ENCODE measurements around the gene THUMPD2. TPM values are rescaled to one million over a fixed set of nuclear protein-coding genes. Genes with fewer than 3 reads are reported as not detected.

THUMPD2 gene
- total RNA-seq, 1 experiment from 2014 or later: 17.4 TPM

DNA sequence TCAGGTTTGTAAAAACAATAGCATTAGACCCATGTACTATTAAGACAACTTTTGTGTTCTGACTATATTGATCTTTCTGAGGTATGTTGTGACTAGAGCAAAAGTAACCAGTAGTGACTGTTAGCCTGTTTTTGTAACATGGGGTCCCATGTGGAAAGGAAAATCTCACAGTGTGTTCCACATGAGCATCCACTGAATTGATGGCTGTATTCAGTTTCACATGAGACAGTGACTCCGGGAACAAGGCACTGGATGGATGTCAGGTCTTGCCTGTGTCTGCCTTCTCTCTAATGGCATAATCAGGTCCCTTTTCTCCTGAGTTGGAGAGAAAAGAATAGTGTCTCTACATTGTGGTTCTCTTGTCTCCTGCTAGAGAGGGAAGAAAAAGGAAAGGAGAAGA lies 85.8 kb downstream of the THUMPD2 start:
- DNase-seq (ENCODE audit: low spot score): peak; percentile 70
- in situ Hi-C loops (cut with HindIII; ENCODE audit: low sequenced_read_pairs): no loop called here

DNA sequence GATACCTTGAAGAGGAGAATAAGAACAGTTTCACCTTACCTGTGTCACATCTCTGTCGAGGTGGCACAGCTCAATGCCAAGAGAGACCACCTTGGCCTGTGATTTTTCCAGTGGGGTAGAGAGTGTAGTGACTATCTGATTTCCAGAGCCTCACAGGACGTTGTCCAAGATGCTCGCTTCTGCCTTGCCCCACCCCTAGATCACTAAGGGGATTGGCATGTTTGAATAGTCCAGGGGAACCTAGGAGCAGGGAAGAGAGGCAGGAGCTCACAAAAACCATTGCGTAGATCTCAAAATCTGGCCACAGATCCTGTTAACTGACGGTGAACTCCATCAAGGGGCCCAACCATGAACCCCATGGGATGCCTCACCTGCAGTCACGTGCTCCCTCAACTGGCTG lies 89.2 kb downstream of the THUMPD2 start:
- no peak for DNase-seq (ENCODE audit: low spot score)
- in situ Hi-C loops (cut with HindIII; ENCODE audit: low sequenced_read_pairs): no loop called here

DNA sequence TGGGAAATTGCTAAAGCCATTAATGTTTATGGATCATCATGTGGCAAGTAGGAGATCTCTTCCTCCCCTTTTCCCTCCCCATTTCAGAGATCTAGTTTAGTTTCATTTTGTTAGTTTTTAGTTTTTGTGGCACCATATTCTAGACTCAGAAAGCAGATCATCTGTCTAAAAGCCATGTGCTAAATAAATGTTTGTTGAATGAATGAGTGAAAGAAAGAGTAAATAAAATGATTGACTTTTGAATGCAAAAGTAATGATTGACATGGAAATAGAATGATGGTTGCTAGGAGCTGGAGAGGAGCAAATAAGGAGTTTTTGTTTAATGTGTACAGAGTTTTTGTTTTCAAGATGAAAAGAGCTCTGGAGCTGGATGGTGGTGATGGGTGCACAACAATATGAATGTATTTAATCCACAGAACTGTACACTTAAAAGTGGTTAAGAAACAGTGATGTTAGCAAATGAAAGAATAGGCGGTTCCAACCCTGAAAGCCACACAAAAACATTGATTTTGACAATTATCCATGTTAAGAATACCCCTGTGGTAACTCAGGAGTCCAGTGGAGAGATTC lies 89.7 kb downstream of the THUMPD2 start:
- DNase-seq (ENCODE audit: low spot score): no peak
- in situ Hi-C loops (cut with HindIII; ENCODE audit: low sequenced_read_pairs): no loop called here

DNA sequence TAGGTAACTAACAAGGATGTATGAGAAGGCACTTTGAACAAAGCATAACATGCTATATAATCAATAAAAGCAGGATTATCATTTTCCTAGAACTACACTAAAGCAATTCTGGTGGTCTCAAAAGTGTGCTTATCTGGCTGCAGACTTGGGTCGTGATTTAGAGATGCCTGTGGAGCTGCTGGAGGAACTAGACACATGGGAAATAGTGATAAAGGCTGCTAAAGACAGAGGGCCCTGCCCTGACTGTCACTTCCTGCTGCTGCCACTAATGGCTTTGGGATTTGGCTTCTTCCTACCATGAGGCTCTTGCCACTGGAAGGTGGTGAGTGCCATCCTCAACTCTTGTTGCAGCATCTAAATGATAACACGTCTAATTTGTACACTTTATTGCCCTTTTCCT lies 90.9 kb downstream of the THUMPD2 start:
- in situ Hi-C loops (cut with HindIII; ENCODE audit: low sequenced_read_pairs): no loop called here
- DNase-seq (ENCODE audit: low spot score): no peak

DNA sequence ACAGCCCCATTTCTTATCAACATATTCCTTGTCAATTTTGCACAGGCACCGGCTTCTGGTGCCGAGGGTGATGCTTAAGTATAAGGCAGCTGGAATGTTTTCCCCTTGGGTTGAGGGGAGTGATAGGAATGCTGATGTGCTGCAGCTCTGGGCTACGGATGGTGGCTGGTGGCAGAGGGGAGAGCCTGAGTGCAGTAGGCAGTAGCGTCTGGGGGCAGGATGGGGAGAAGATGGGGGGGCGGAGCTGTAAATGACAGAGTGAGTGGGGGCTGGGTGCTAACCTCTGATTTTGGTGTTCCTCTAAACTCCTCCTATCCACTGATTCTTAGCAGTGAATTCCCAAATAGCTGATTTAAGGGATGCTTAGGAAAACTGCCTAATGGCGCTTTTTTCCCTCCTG lies 92.6 kb downstream of the THUMPD2 start:
- in situ Hi-C loops (cut with HindIII; ENCODE audit: low sequenced_read_pairs): no loop called here
- no peak for DNase-seq (ENCODE audit: low spot score)

Other genes with a start within 250 kb of the THUMPD2 start
- gene TMEM178A, start 113.3 kb downstream of the THUMPD2 start, total RNA-seq (2014; rRNA removed; shearing (Covaris generic)): 98.4 and 118 TPM in 2 replicates